IPS DF 6.9 (cell line): ENCODE data around the gene VPS25.

Source experiments
- DNase-seq: peaks from one replicate; pipeline ENCODE4 v3.0.0-alpha.2; 2013; ENCODE audit warnings: low read depth, low spot score
- H3K27ac ChIP-seq: one replicate; pipeline ENCODE4 v1.5.1; 2013; ENCODE audit warnings: low read length, control low read depth
- H3K27me3 ChIP-seq: 2 replicates; pipeline ENCODE4 v1.6.1; 2013; ENCODE audit warnings: mild to moderate bottlenecking, low read length; ENCODE audit not compliant: control insufficient read depth, insufficient read depth
- H3K36me3 ChIP-seq: 2 replicates; pipeline ENCODE4 v1.6.1; 2013; ENCODE audit warnings: low read length; ENCODE audit not compliant: control insufficient read depth, insufficient read depth
- H3K4me1 ChIP-seq: 2 replicates; pipeline ENCODE4 v1.6.1; 2013; ENCODE audit warnings: low read length; ENCODE audit not compliant: control insufficient read depth, insufficient read depth
- H3K4me3 ChIP-seq: 2 replicates; pipeline ENCODE4 v1.5.1; 2013; ENCODE audit warnings: mild to moderate bottlenecking, low read length
- H3K9me3 ChIP-seq: 2 replicates; pipeline ENCODE4 v1.6.1; 2013; ENCODE audit warnings: low read length, inconsistent platforms; ENCODE audit not compliant: control insufficient read depth, insufficient read depth
- WGBS: extraction: QIAGEN DNeasy Blood & Tissue Kit; methylation state at CpG from one replicate; pipeline ENCODE4 v1.1.7; 2013; ENCODE audit warnings: mixed read lengths, missing lambda C conversion rate; ENCODE audit not compliant: insufficient read length, insufficient coverage; 5-methylcytosine and 5-hydroxymethylcytosine counted together

Gene VPS25

GRCh38 chr17:42795061-42795460, 21.8 kb downstream of the VPS25 start:
- no peaks in the 10 kb centered on the region for H3K4me1 ChIP-seq
- WGBS = no CpG with 5 or more reads among the region's 4 CpGs
- no peaks in the 10 kb centered on the region for H3K27me3 ChIP-seq
- no peak overlapping the region for H3K4me3 ChIP-seq
- DNase-seq = no peak
- peaks cover 4% of the 10 kb centered on the region; the same call in 1 of the 2 replicates for H3K36me3 ChIP-seq
- no peaks in the 10 kb centered on the region for H3K9me3 ChIP-seq
- H3K27ac ChIP-seq = no peak overlapping the region

DNA sequence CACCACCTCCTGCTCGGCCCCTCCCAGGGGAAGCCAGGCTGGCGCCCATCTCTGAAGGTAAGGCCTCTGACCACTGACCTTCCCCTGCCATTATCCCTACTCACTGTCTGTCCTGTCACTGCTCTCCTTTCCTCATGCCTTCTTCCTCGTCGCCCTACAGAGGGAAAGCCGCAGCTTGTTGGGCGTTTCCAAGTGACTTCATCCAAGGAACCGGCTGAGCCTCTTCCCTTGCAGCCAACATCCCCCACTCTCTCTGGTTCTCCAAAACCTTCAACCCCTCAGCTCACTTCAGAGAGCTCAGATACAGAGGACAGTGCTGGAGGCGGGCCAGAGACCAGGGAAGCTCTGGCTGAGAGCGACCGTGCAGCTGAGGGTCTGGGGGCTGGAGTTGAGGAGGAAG, 22.2 kb downstream of the VPS25 start:
- no peaks in the 10 kb centered on the region for H3K27me3 ChIP-seq
- no CpG with 5 or more reads among the region's 10 CpGs for WGBS

DNA sequence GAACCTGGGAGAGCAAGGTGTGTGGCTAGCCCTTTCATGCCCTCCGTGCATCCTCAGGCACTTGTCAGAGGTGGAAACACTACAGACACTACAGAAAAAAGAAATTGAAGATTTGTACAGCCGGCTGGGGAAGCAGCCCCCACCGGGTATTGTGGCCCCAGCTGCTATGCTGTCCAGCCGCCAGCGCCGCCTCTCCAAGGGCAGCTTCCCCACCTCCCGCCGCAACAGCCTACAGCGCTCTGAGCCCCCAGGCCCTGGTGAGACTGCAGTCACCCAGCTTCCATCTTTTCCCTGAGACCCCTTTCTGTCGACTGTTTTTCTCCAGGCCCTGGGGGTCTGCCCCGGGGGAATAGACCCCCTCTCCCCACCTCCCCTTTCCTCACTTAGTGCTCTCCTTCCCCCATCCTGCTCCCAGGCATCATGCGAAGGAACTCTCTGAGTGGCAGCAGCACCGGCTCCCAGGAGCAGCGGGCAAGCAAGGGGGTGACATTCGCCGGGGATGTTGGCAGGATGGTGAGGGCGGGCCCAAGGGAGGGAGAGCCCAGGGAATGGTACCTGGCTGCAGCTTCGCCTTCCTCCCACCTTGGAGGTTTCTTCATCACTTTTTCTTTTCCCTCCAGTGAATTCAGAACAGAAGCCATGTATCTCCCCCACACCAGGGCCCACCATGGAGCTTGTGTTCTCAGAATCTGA, 23.0 kb downstream of the VPS25 start:
- Histone ChIP-seq H3K4me3 (no peak overlapping the region), H3K27me3 (peaks cover 2% of the 10 kb centered on the region; the same call in 1 of the 2 replicates), H3K4me1 (no peaks in the 10 kb centered on the region), H3K36me3 (peaks cover 4% of the 10 kb centered on the region; the same call in 1 of the 2 replicates), H3K9me3 (no peaks in the 10 kb centered on the region), H3K27ac (no peak overlapping the region)
- no peak for DNase-seq
- no CpG with 5 or more reads among the region's 18 CpGs for WGBS

More for the DNA sequence above, 22.2 kb downstream of the VPS25 start:
- Histone ChIP-seq H3K9me3 (no peaks in the 10 kb centered on the region), H3K27ac (no peak overlapping the region), H3K4me1 (no peaks in the 10 kb centered on the region), H3K4me3 (no peak overlapping the region), H3K36me3 (peaks cover 4% of the 10 kb centered on the region; the same call in 1 of the 2 replicates)
- no peak for DNase-seq

GRCh38 chr17:42797067-42798007, 24.1 kb downstream of the VPS25 start:
- no peaks in the 10 kb centered on the region for H3K4me1 ChIP-seq
- peaks cover 4% of the 10 kb centered on the region; the same call in 1 of the 2 replicates for H3K36me3 ChIP-seq
- H3K27me3 ChIP-seq = peaks cover 2% of the 10 kb centered on the region; the same call in 1 of the 2 replicates
- peak overlapping the region; percentile 85; the same call in 1 of the 2 replicates for H3K4me3 ChIP-seq
- no peak overlapping the region for H3K27ac ChIP-seq
- no peak for DNase-seq
- no CpG with 5 or more reads among the region's 10 CpGs for WGBS
- H3K9me3 ChIP-seq = no peaks in the 10 kb centered on the region

- Histone ChIP-seq H3K9me3 (no peaks in the 10 kb centered on the region), H3K4me3 (peak overlapping the region; percentile 85; the same call in 1 of the 2 replicates), H3K27me3 (peaks cover 2% of the 10 kb centered on the region; the same call in 1 of the 2 replicates), H3K27ac (no peak overlapping the region), H3K36me3 (peaks cover 4% of the 10 kb centered on the region; the same call in 1 of the 2 replicates), H3K4me1 (no peaks in the 10 kb centered on the region)
- DNase-seq = no peak
- WGBS = no CpG with 5 or more reads among the region's 10 CpGs
These were observed 24.7 kb downstream of the VPS25 start for GRCh38 chr17:42798011-42798382.

DNA sequence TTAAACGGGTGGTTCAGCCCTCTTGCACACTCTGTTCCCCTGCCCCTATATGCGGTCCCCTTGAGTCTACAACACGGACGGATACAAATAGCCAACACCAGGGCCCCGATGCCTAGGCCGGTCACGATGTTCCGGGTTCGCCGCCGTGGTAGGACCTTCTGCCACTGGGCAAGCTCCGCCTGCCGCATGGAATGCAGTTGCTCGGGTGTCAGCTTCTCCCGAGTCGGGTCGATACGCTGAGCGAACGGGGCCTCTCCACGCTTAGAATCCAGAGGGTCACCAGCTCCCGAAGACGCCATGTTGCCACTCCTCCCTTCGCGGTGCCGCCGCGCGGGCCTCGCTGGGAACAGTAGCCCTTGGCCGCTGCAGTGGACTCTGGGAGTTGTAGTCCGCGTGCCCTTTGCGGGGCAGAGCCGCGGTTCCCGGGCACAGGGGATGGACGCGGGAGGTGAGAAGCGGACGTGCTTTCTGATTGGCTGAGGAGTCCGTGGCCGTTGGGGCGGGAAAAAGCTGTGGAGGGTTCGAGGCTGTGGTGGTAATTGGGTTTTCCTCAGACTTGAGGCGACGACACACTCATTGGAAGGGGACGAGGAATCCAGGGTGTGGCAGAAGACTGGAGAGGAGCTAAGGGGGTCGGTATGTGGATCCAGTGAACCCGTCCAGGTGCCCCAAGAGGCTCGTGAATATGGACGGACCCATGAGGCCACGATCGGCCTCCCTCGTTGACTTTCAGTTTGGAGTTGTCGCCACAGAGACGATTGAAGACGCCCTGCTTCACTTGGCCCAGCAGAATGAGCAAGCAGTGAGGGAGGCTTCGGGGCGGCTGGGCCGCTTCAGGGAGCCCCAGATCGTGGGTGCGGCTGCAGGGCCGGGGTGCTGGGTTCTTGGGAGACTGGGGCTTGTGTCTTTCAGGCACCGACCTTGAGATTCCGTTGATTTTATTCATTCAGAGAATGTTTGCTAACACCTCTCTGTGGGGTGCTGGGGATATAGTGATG, 25.4 kb downstream of the VPS25 start, which contains the start of the genes CNTD1 and COA3:
Gene CNTD1 (plus strand): TSS at position 479 of the 998 bp plus-strand sequence. CDS start 207 bp downstream, at position 686.
Gene COA3 (minus strand): TSS at position 322 of the 998 bp plus-strand sequence. CDS start 23 bp downstream, at position 299.
- peak within 1 kb of the TSS; percentile 85 for H3K4me3 ChIP-seq
- peaks cover 4% of the 10 kb centered on the region; the same call in 1 of the 2 replicates for H3K36me3 ChIP-seq
- H3K27ac ChIP-seq = no peak within 1 kb of the TSS
- no peaks in the 10 kb centered on the region for H3K4me1 ChIP-seq
- no CpG with 5 or more reads among the region's 66 CpGs for WGBS
- peak; percentile 79 for DNase-seq
- peaks cover 2% of the 10 kb centered on the region; the same call in 1 of the 2 replicates for H3K27me3 ChIP-seq
- no peaks in the 10 kb centered on the region for H3K9me3 ChIP-seq

DNA sequence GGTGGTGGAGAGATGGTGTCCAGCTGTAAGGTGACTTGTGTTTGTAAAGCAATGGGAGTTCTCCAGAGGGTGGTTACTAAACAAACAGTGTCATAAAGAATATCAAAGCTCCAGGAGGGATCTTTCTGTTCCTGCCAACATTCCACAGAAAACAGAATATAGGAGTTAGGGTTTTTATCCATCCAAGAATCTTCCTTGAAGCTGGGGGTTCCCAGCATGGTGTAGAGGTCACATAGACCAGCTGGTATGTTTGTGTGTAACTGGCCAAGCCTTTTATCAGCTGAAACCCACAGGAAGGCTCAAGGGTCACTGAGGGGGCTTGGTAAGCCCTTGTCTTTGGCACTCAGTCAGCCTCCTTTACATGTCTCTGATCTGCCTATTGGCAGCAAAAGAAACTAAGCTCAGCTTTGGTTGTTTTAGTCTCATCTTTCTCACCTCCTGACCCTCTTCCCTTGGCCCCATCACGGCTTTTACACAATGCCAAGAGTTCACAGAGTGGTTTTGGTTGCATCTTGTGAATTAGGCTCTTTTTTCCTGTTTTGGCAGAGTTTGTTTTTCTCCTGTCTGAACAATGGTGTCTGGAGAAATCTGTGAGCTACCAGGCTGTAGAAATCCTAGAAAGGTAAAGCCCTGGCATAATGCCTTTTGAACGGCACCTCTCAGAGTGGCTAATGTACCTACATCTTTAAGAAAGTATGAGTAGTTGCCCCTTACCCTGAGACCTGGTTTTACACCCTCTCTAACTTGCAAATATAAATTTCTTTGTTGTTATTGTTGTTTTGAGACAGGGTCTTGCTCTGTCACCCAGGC, 30.0 kb downstream of the VPS25 start:
- no peaks in the 10 kb centered on the region for H3K36me3 ChIP-seq
- H3K4me1 ChIP-seq = no peaks in the 10 kb centered on the region
- H3K27me3 ChIP-seq = peaks cover 2% of the 10 kb centered on the region; the same call in 1 of the 2 replicates
- no peak overlapping the region for H3K4me3 ChIP-seq
- no peak for DNase-seq
- no peaks in the 10 kb centered on the region; the same call in 1 of the 2 replicates for H3K9me3 ChIP-seq
- WGBS = no CpG with 5 or more reads among the region's 2 CpGs
- no peak overlapping the region for H3K27ac ChIP-seq

DNA sequence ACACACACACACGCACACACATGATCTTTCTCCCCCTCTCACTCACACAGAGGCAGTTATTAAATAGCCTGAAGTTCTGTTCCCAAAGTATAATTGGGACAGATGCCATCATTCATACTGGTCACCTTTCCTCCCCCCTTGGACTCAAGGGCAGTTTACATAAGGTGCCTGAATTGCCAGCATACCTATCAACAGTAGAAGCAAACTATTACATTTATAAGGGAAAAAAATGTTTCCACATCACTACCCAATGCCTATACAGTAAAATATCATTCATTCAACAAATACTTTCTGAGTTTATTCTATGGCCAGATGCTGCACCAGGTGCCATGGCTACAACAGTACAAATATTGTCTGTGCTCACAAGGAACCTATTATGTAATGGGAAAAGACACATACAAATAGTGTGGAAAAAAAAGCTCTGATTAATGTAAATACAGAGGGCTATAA, 31.7 kb downstream of the VPS25 start:
- no peak for DNase-seq
- H3K4me1 ChIP-seq = no peaks in the 10 kb centered on the region
- WGBS = no CpG with 5 or more reads among the region's 1 CpG
- no peaks in the 10 kb centered on the region; the same call in 1 of the 2 replicates for H3K9me3 ChIP-seq
- H3K4me3 ChIP-seq = no peak overlapping the region
- H3K27ac ChIP-seq = no peak overlapping the region
- peaks cover 2% of the 10 kb centered on the region; the same call in 1 of the 2 replicates for H3K27me3 ChIP-seq
- no peaks in the 10 kb centered on the region for H3K36me3 ChIP-seq

DNA sequence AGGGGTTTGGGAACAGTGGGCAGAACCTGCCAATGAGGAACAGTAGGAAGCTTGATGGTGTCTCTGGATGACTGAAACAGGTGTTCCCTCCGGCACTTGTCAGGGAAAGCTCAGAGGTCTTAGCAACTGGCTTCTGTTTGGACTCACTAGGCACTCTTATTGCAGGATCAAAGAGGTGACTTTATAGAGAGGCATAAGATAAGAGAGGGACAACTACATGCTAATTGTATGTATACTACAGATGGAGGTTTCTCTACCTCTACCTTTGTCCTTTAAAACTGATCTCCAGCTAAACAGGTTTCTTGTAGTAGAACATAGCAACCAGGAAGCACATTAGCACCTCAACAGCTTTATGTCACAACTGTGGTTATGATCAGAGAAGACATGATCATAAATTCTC, 33.0 kb downstream of the VPS25 start:
- no peaks in the 10 kb centered on the region; the same call in 1 of the 2 replicates for H3K9me3 ChIP-seq
- no peak overlapping the region for H3K27ac ChIP-seq
- no peaks in the 10 kb centered on the region for H3K27me3 ChIP-seq
- H3K4me1 ChIP-seq = no peaks in the 10 kb centered on the region
- WGBS = no CpG with 5 or more reads among the region's 1 CpG
- no peaks in the 10 kb centered on the region for H3K36me3 ChIP-seq
- no peak overlapping the region for H3K4me3 ChIP-seq
- no peak for DNase-seq
